ENCODE data around the gene EPX.

DNA sequence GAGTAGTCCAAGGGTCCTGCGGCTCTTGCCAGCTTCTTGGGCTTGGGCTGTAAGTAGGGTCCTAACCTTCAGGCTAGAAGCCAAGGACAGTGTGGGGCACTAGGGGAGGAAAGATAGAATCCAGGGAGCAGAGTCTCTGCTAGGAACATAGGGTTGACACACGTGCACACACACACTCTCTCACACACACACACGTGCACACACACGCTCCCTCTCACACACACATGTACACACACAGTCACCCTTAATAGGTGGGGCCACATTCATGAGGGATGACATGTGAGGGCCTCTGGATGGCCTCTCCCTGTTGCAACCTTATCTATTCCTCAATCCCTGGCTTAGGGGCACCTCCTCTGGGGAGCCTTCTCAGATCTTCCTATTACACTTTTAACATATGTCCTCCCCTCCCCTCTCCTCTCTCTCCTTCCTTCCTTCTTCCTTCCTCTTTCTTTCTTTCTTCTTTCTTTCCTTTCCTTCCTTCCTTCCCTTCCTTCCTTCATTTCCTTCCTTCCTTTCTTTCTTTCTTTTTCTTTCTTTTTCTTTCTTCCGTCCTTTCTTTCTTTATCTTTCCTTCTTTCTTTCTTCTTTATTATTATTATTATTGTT lies 3.1 kb downstream of the EPX start:
- TF ChIP-seq, protein P1, sequence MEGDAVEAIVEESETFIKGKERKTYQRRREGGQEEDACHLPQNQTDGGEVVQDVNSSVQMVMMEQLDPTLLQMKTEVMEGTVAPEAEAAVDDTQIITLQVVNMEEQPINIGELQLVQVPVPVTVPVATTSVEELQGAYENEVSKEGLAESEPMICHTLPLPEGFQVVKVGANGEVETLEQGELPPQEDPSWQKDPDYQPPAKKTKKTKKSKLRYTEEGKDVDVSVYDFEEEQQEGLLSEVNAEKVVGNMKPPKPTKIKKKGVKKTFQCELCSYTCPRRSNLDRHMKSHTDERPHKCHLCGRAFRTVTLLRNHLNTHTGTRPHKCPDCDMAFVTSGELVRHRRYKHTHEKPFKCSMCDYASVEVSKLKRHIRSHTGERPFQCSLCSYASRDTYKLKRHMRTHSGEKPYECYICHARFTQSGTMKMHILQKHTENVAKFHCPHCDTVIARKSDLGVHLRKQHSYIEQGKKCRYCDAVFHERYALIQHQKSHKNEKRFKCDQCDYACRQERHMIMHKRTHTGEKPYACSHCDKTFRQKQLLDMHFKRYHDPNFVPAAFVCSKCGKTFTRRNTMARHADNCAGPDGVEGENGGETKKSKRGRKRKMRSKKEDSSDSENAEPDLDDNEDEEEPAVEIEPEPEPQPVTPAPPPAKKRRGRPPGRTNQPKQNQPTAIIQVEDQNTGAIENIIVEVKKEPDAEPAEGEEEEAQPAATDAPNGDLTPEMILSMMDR (IDR thresholded peaks at IDR 0.05; ENCODE audit: poor library complexity), result no peak
- TF ChIP-seq EZH2 (IDR thresholded peaks at IDR 0.05; ENCODE audit: borderline replicate concordance) (no peak), EZH2phosphoT487 (IDR thresholded peaks at IDR 0.05; ENCODE audit: low read depth, severe bottlenecking, unreplicated experiment) (no peak)

Measured in hepatocyte (in vitro differentiated cells).